Occipital lobe (tissue), 2 donors: ENCODE measurements around the gene ESYT2. TPM values are rescaled to one million over a fixed set of nuclear protein-coding genes. Genes with fewer than 3 reads are reported as not detected.
"Not testable (repeated sequence)": the region's sequence is repeated elsewhere in the genome, so short reads cannot be mapped to it uniquely, and the experiment has no call there.

ENCODE experiments used
- DNase-seq: peaks from one replicate; lab custom pipeline; 2025; lab: John Stamatoyannopoulos, UW
- total RNA-seq: library from RNA; depleted of rRNA; stranded (reverse); fragments of >200 nt; gene quantifications from one replicate; pipeline ENCODE4 v1.2.3, GENCODE V29; 2014

ESYT2 gene
- total RNA-seq, 1 donor from 2014 or later = 125 TPM

- DNase-seq = no peak
Measured at GRCh38 chr7:158858592-158859503, 29.5 kb upstream of the ESYT2 start.

- DNase-seq = no peak
Measured at GRCh38 chr7:158856883-158857668, 27.8 kb upstream of the ESYT2 start.

GRCh38 chr7:158854681-158855081, 25.4 kb upstream of the ESYT2 start:
- no peak for DNase-seq

GRCh38 chr7:158850545-158851102, 21.3 kb upstream of the ESYT2 start:
- no peak for DNase-seq

- no peak for DNase-seq
Measured at GRCh38 chr7:158849768-158850544, 20.6 kb upstream of the ESYT2 start.

- no peak for DNase-seq
Measured at GRCh38 chr7:158849442-158849767, 20.1 kb upstream of the ESYT2 start.

- DNase-seq = no peak
Measured at GRCh38 chr7:158847451-158847866, 18.1 kb upstream of the ESYT2 start.

GRCh38 chr7:158846304-158846703, 17.0 kb upstream of the ESYT2 start:
- DNase-seq = no peak

GRCh38 chr7:158843771-158844170, 14.5 kb upstream of the ESYT2 start:
- no peak for DNase-seq

GRCh38 chr7:158842486-158842885, 13.2 kb upstream of the ESYT2 start:
- DNase-seq = no peak

- DNase-seq = no peak
Measured at GRCh38 chr7:158840604-158841003, 11.3 kb upstream of the ESYT2 start.

- DNase-seq = not testable (repeated sequence)
Measured at GRCh38 chr7:158839177-158839576, 9.9 kb upstream of the ESYT2 start.

GRCh38 chr7:158837790-158838637, 8.7 kb upstream of the ESYT2 start:
- no peak for DNase-seq

GRCh38 chr7:158836692-158837091, 7.4 kb upstream of the ESYT2 start:
- no peak for DNase-seq

- DNase-seq = no peak
Measured at GRCh38 chr7:158834878-158835784, 5.8 kb upstream of the ESYT2 start.

- no peak for DNase-seq
Measured at GRCh38 chr7:158832994-158833393, 3.7 kb upstream of the ESYT2 start.

- DNase-seq = no peak
Measured at GRCh38 chr7:158831738-158832091, 2.4 kb upstream of the ESYT2 start.

GRCh38 chr7:158830211-158830723, 958 bp upstream of the ESYT2 start:
- no peak for DNase-seq

GRCh38 chr7:158829021-158829341, 328 bp downstream of the ESYT2 start:
- DNase-seq = no peak
